ENCODE data around the gene PPM1E.

PPM1E gene

DNA sequence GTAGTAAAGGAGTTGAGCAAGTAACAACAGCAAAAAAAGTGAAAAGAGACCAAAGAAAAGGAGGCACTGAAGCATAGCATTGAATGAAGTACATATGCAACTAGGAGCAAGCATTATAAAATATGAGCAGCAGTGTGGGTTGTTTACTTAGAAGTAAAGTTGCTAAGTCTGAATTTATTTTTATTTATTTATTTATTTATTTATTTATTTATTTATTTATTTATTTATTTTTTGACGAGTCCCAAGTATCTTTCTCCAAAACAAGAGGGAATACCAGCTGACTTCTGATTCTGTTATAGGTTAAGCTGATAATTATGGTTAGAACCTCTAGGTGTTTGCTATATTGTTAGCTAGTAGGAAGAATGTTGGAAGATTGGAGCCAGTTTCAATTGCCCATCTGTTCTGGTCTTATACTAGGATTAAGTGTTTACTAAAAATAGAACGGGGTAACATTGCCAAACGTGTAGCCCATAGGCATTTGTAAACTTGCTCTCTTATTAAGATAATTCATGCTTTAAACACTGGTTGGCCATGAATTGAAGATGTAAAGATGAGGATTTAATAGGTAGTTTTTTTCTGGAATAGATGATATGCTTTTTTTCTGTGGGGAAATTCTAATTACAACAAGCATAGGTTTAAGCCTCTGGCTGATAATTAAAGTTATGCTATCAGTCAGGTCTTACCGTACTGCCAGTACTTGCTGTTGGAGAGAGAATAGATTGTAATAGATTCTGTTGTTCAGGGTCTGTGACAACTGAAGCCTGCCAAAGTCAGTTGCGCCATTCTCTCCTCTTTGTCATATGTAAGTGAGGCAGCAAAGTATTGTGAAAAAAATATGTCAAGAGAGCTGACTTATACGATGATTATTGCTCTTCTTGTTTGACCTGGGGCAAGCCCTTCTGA lies 66.7 kb downstream of the PPM1E start:
- TF ChIP-seq EZH2phosphoT487 (conservative IDR thresholded peaks at IDR 0.05; ENCODE audit: low read length): no peak
- Histone ChIP-seq H2AFZ (ENCODE audit: low read depth, low read length, severe bottlenecking) (no peak overlapping the region), H4K20me1 (ENCODE audit: low read depth, low read length) (no peaks in the 10 kb centered on the region), H3K79me2 (ENCODE audit: insufficient read depth, low read length) (no peaks in the 10 kb centered on the region), H3K9ac (ENCODE audit: low read length) (no peak overlapping the region), H3K9me3 (ENCODE audit: insufficient read depth, low read length) (no peaks in the 10 kb centered on the region), H3K4me3 (ENCODE audit: insufficient read depth, low read length, poor library complexity, severe bottlenecking) (no peak overlapping the region), H3F3A (ENCODE audit: insufficient read depth) (no peaks in the 10 kb centered on the region), H3K27ac (ENCODE audit: low read depth, low read length) (no peak overlapping the region), H3K4me2 (ENCODE audit: low read depth, low read length, poor library complexity, severe bottlenecking) (no peak overlapping the region), H3K36me3 (ENCODE audit: low read length) (no peaks in the 10 kb centered on the region), H3K9me2 (replicated peaks; ENCODE audit: insufficient read depth, low read length) (no peaks in the 10 kb centered on the region), H3K27me3 (ENCODE audit: low read length) (no peaks in the 10 kb centered on the region)

DNA sequence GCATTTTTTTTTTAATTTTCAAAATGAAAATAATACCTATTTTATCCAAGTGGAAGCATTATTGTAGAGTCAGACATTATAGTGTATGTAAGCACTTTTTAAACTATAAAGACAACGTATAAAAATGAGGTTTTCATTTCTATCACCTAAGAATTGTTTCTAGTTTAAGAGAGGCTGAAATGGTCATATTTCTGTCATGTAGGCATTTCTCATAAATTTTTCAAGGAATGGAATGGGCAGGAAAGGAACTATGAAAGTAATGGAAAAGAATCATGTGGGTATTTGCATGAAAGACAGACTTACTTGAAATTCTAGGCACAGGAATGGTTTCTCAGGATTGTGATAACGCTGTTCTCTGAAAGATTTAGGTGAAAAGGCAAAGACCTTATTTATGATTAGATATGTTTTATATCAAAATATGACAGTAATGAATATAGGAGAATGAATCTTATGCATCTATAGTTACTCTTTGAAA lies 67.4 kb downstream of the PPM1E start:
- TF ChIP-seq, protein P1, sequence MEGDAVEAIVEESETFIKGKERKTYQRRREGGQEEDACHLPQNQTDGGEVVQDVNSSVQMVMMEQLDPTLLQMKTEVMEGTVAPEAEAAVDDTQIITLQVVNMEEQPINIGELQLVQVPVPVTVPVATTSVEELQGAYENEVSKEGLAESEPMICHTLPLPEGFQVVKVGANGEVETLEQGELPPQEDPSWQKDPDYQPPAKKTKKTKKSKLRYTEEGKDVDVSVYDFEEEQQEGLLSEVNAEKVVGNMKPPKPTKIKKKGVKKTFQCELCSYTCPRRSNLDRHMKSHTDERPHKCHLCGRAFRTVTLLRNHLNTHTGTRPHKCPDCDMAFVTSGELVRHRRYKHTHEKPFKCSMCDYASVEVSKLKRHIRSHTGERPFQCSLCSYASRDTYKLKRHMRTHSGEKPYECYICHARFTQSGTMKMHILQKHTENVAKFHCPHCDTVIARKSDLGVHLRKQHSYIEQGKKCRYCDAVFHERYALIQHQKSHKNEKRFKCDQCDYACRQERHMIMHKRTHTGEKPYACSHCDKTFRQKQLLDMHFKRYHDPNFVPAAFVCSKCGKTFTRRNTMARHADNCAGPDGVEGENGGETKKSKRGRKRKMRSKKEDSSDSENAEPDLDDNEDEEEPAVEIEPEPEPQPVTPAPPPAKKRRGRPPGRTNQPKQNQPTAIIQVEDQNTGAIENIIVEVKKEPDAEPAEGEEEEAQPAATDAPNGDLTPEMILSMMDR (IDR thresholded peaks at IDR 0.05; ENCODE audit: insufficient read depth, low read length, poor library complexity, severe bottlenecking): no peak
- TF ChIP-seq EZH2phosphoT487 (conservative IDR thresholded peaks at IDR 0.05; ENCODE audit: low read length): no peak
- H3K27me3 ChIP-seq (ENCODE audit: low read length): no peaks in the 10 kb centered on the region
- H3K79me2 ChIP-seq (ENCODE audit: insufficient read depth, low read length): no peaks in the 10 kb centered on the region

DNA sequence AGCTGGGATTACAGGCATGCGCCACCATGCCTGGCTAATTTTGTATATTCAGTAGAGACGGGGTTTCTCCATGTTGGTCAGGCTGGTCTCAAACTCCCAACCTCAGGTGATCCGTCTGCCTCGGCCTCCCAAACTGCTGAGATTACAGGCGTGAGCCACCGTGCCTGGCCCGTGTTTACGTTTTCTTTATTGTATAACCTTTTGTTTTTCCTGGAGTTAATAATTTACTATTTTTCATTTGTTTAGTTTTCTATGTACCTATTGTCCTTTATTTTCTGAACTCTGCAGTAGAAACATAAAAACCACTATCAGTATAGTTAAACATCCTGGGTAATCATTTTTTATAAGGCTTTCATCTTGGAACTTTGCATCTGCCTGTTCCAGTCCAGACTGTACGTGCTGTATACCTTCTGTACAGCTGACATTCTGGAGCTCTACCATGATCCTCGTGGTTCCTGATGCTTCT lies 73.6 kb downstream of the PPM1E start:
- H3K4me3 ChIP-seq (ENCODE audit: insufficient read depth, low read length, poor library complexity, severe bottlenecking): no peak overlapping the region
- H2AFZ ChIP-seq (ENCODE audit: low read depth, low read length, severe bottlenecking): no peak overlapping the region
- no peaks in the 10 kb centered on the region for H3K79me2 ChIP-seq (ENCODE audit: insufficient read depth, low read length)
- H3K4me2 ChIP-seq (ENCODE audit: low read depth, low read length, poor library complexity, severe bottlenecking): no peak overlapping the region
- no peak overlapping the region for H3K9ac ChIP-seq (ENCODE audit: low read length)
- H3F3A ChIP-seq (ENCODE audit: insufficient read depth): no peaks in the 10 kb centered on the region
- no peaks in the 10 kb centered on the region for H3K27me3 ChIP-seq (ENCODE audit: low read length)
- H3K27ac ChIP-seq (ENCODE audit: low read depth, low read length): no peak overlapping the region
- H3K9me2 ChIP-seq (replicated peaks; ENCODE audit: insufficient read depth, low read length): no peaks in the 10 kb centered on the region
- TF ChIP-seq, protein P1 (IDR thresholded peaks at IDR 0.05; ENCODE audit: insufficient read depth, low read length, poor library complexity, severe bottlenecking): no peak
- no peak for TF ChIP-seq EZH2phosphoT487 (conservative IDR thresholded peaks at IDR 0.05; ENCODE audit: low read length)
- no peaks in the 10 kb centered on the region for H4K20me1 ChIP-seq (ENCODE audit: low read depth, low read length)
- H3K9me3 ChIP-seq (ENCODE audit: insufficient read depth, low read length): peaks cover 5% of the 10 kb centered on the region; the same call in 1 of the 2 replicates
- H3K36me3 ChIP-seq (ENCODE audit: low read length): peaks cover 3% of the 10 kb centered on the region; the same call in 1 of the 2 replicates

More for the DNA sequence above, 67.4 kb downstream of the PPM1E start:
- H3K27ac ChIP-seq (ENCODE audit: low read depth, low read length): no peak overlapping the region
- no peaks in the 10 kb centered on the region for H3K36me3 ChIP-seq (ENCODE audit: low read length)
- no peaks in the 10 kb centered on the region for H3K9me2 ChIP-seq (replicated peaks; ENCODE audit: insufficient read depth, low read length)
- no peak overlapping the region for H3K9ac ChIP-seq (ENCODE audit: low read length)
- no peaks in the 10 kb centered on the region for H4K20me1 ChIP-seq (ENCODE audit: low read depth, low read length)
- H3K9me3 ChIP-seq (ENCODE audit: insufficient read depth, low read length): no peaks in the 10 kb centered on the region
- no peaks in the 10 kb centered on the region for H3F3A ChIP-seq (ENCODE audit: insufficient read depth)
- H3K4me2 ChIP-seq (ENCODE audit: low read depth, low read length, poor library complexity, severe bottlenecking): no peak overlapping the region
- H2AFZ ChIP-seq (ENCODE audit: low read depth, low read length, severe bottlenecking): no peak overlapping the region
- H3K4me3 ChIP-seq (ENCODE audit: insufficient read depth, low read length, poor library complexity, severe bottlenecking): no peak overlapping the region

DNA sequence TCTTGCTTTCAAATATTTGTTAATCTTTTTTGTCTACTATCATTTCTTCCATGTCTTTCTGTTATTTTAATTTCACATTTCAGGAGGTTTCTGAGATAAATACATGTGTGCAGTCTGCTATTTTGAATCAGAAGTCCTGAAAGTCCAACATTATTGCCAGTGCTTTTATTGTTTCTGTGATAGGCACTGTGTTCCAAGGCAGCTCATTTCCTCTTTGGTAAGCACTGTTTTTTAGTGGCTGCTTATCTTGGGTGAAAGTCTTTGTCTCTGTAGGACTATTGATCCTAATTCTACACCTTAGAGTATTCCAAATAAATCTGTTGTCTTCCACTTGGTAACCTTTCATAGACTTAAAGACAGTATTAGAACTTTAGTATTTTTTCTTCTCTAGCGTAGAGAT lies 76.1 kb downstream of the PPM1E start:
- Histone ChIP-seq H3K27ac (ENCODE audit: low read depth, low read length) (no peak overlapping the region), H3K4me2 (ENCODE audit: low read depth, low read length, poor library complexity, severe bottlenecking) (no peak overlapping the region), H3K9me3 (ENCODE audit: insufficient read depth, low read length) (peaks cover 5% of the 10 kb centered on the region; the same call in 1 of the 2 replicates), H3K27me3 (ENCODE audit: low read length) (no peaks in the 10 kb centered on the region), H3K9ac (ENCODE audit: low read length) (no peak overlapping the region), H3K4me3 (ENCODE audit: insufficient read depth, low read length, poor library complexity, severe bottlenecking) (no peak overlapping the region), H3K36me3 (ENCODE audit: low read length) (peaks cover 3% of the 10 kb centered on the region; the same call in 1 of the 2 replicates), H4K20me1 (ENCODE audit: low read depth, low read length) (no peaks in the 10 kb centered on the region), H3K9me2 (replicated peaks; ENCODE audit: insufficient read depth, low read length) (no peaks in the 10 kb centered on the region), H3F3A (ENCODE audit: insufficient read depth) (no peaks in the 10 kb centered on the region), H3K79me2 (ENCODE audit: insufficient read depth, low read length) (no peaks in the 10 kb centered on the region), H2AFZ (ENCODE audit: low read depth, low read length, severe bottlenecking) (no peak overlapping the region)
- TF ChIP-seq, protein P1 (IDR thresholded peaks at IDR 0.05; ENCODE audit: insufficient read depth, low read length, poor library complexity, severe bottlenecking): no peak
- TF ChIP-seq EZH2phosphoT487 (conservative IDR thresholded peaks at IDR 0.05; ENCODE audit: low read length): no peak
